GM13977 (cell line): Measurements from ENCODE around the gene BMP6.

Source experiments
- DNase-seq: peaks from one replicate; pipeline ENCODE4 v3.0.0; 2012; ENCODE audit warnings: low spot score
- CTCF ChIP-seq: IDR thresholded peaks from 2 replicates; pipeline ENCODE4 v1.5.1; 2012; ENCODE audit warnings: mild to moderate bottlenecking, control low read depth; ENCODE audit not compliant: insufficient read depth; ENCODE audit errors: extremely low read depth, missing control alignments
- in situ Hi-C: fragments of 300-500 bp; cut with MboI; formaldehyde crosslinking; loops from one replicate; pipeline ENCODE4 v1.12.0; 2022; ENCODE audit warnings: low sequenced_read_pairs, low pct_unique_long_range_greater_than_20kb, mixed read lengths, inconsistent platforms; ENCODE audit not compliant: unreplicated experiment

BMP6 gene

GRCh38 chr6:7786214-7786661, 60.3 kb downstream of the BMP6 start:
- no peak for DNase-seq
- TF ChIP-seq CTCF: no peak
- in situ Hi-C loops: no loop called here

GRCh38 chr6:7787137-7787608, 61.3 kb downstream of the BMP6 start:
- in situ Hi-C loops: no loop called here
- TF ChIP-seq CTCF: no peak
- no peak for DNase-seq

GRCh38 chr6:7787731-7788130, 61.8 kb downstream of the BMP6 start:
- no peak for TF ChIP-seq CTCF
- DNase-seq: no peak
- in situ Hi-C loops: no loop called here

- TF ChIP-seq CTCF: no peak
- in situ Hi-C loops: no loop called here
Measured at GRCh38 chr6:7794509-7794908, 68.6 kb downstream of the BMP6 start.

GRCh38 chr6:7797386-7797785, 71.5 kb downstream of the BMP6 start:
- no peak for DNase-seq
- in situ Hi-C loops: no loop called here
- TF ChIP-seq CTCF: no peak

More at GRCh38 chr6:7794509-7794908, 68.6 kb downstream of the BMP6 start:
- DNase-seq: no peak

- in situ Hi-C loops: no loop called here
- no peak for DNase-seq
- no peak for TF ChIP-seq CTCF
Measured at GRCh38 chr6:7798751-7799150, 72.9 kb downstream of the BMP6 start.

- DNase-seq: no peak
- in situ Hi-C loops: no loop called here
- TF ChIP-seq CTCF: no peak
Measured at GRCh38 chr6:7802662-7803061, 76.8 kb downstream of the BMP6 start.
